Activated CD4-positive, alpha-beta T cell treated with anti-CD3 and anti-CD28 coated beads, Interleukin-2, Interleukin-4, amounts not matched to agents 100 ng/mL and 50 ng/mL, durations not matched to agents 16 hours and 8 hours (primary cell): ENCODE results near the gene TOR3A.

Source experiments
- DNase-seq: peaks from one replicate; pipeline ENCODE4 v3.0.0-alpha.2; 2020; ENCODE audit warnings: low spot score

TOR3A gene

DNA sequence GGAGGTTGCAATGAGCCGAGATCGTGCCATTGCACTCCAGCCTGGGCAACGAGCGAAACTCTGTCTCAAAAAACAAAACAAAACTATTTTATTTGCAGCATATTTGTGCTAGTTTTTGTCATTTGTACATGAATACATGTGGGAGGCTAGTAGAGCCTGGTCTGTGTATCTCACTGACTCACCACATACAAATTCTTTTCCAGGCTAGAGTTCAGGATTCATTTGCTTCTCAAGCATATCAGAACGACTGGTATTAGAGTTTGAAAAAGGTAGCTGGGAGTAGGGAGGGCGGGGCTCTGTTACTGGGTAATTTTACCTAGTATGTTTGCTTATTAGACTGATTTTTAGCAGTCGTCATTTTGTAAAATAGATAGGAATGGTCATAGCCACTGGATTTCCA, 4.5 kb upstream of the TOR3A start:
- no peak for DNase-seq

DNA sequence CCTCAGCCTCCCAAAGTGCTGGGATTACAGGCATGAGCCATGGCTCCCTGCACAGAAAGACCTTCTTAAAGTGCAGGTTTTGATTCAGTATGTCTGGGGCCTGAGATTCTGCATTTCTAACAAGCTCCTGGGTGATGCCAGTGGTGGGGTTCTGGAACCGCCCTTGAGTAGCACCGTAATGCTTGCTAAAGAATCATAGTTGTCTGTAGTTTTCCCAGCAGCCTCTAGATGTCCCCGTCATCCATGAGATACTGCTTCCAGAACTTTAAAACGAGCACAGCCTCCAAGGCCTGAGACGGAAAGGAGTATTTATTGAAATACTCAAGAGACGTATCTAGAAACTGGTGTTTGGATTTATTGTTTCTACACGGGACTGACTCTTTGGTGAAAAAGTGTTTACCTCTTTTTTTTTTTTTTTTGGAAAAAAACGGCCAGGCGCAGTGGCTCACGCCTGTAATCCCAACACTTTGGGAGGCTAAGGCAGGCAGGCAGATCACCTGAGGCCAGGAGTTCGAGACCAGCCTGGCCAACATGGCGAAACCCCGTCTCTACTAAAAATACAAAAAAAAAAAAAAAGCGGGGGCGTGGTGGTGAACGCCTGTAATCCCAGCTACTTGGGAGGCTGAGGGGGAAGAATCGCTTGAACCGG, 2.6 kb upstream of the TOR3A start:
- DNase-seq: peak; percentile 72

- peak; percentile 14 for DNase-seq
Measured at GRCh38 chr1:179080866-179081686, 794 bp upstream of the TOR3A start.

GRCh38 chr1:179082333-179082998, 596 bp downstream of the TOR3A start:
- DNase-seq: peak; percentile 44

- peak; percentile 41 for DNase-seq
Measured at GRCh38 chr1:179082999-179083335, 1.1 kb downstream of the TOR3A start.

GRCh38 chr1:179083533-179083932, 1.7 kb downstream of the TOR3A start:
- DNase-seq: no peak

DNA sequence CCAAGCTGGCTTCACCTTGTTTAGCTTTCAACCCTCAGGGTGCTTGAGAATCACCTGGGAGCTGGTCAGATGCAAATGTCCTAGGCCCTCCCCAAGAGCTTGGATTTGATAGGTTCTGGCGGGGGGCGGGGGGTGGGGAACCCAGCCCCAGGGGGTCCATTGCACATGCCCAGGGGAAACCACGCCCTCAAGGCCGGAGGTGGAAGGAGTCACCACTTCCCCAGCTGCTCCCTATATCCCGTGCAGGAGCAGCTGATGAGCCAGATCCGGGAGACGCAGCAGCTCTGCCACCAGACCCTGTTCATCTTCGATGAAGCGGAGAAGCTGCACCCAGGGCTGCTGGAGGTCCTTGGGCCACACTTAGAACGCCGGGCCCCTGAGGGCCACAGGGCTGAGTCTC, 5.8 kb downstream of the TOR3A start:
- no peak for DNase-seq

DNA sequence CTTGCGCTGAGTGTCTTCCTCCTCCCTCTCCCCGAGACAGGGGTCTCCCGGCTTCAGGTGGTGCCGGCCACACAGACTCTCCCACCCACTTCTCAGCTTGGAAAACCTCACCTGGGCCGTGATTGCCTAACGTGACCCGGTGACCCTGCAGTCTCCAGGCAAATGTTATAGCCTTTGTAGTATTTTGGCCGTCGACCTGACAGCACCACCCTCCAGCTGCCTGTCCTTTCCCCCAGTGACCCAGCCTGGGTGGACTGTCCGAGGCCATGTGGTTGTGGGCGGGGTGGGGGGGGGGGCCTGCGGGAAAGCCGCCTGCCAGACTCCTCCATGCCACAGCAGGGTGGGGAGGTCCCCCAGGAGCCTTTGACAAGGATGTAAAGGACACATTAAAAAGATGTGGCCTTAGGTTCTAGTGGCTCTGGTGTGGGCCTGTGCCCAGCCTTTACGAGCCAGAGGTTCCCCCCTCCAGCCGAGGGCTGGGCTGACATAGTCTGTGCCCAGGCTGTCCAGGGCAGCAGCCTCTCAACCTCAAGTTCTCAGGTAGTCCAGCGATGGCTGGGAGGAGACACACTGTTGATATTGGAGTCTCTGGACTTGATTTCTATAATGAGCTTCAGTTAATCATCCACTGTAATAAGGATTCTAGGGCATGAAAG, 8.1 kb downstream of the TOR3A start:
- no peak for DNase-seq

DNA sequence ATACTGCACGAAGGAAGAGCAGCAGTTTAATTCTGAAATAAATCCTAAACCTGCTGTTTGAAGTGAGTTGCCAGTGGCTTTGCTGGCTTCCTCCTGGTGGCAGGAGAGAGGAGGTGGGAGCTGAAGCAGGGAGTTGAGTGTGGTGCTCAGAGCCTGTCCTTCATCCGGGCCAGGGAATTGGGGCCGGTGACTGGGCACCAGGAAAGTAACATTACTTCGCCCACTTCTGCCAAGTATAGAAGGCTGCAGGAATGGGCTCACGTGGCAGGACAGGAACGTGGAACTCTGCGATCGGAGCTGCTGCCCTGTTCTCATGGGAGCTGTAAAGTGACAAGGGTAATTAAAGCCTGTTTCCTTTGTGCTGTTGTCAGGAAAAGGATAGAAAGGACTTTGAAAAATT, 8.7 kb downstream of the TOR3A start:
- no peak for DNase-seq

DNA sequence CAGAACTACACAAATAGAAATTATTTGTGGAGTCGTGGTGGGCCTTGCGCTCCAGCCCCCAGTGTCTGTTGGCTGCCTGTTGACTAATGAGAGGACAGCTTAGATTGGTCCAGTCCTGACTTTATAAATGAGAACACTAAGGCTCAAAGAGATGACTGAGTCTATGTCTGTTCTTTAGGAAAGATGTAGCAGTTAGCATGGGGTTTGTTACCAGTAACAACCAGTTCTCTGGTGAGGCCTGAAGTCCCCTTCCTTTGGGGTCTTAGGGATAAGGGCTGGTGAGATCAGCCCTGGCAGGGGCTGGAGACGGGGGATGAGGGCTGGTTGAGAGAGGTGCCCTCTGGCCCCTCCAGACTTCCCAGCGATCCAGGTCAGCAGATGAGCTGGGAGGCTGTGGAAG, 9.1 kb downstream of the TOR3A start:
- DNase-seq: no peak

DNA sequence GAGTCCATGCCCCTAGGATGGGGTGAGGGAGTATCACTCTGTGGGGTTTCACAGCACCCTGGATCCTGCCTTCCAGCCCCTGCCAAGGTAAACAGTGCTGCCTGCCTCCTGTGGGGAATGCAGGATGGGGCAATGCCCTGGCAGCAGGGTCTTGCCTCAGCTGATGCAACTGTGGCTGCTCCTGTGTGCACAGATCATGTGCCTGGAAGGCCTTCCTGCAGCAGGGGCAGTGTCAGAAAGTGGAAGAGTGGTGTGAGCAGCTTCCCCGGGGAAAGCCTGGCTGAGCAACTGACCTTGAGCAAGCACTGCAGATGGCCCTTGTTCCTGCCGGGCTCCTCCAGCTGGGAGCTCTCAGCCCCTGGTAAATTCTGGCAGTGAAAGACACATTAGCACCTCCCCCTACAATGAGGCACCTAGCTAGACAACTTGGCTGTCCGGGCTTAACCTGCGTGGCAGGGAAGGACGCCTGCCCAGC, 9.9 kb downstream of the TOR3A start:
- no peak for DNase-seq

GRCh38 chr1:179092896-179093461, 11.1 kb downstream of the TOR3A start:
- no peak for DNase-seq

GRCh38 chr1:179094818-179095217, 12.9 kb downstream of the TOR3A start:
- no peak for DNase-seq

DNA sequence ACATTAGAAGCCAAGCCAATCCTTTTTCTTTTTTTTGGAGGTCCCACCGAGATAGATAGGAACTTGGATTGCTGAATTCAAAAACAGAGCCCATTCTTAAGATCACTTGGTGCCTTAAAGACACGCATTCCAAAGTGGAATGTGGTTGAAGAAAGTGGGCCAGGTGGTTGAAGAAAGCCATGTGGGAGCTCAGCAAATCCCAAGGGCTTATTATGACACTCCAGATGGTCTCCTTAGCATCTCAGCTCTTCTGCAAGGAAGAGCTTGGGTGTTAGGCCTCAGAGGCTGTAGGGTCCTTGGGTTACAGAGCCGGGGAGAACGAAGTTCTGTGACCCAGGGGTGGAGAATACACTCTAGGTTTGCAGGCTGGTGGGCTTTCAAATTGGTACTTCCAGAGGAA, 13.5 kb downstream of the TOR3A start:
- DNase-seq: no peak

DNA sequence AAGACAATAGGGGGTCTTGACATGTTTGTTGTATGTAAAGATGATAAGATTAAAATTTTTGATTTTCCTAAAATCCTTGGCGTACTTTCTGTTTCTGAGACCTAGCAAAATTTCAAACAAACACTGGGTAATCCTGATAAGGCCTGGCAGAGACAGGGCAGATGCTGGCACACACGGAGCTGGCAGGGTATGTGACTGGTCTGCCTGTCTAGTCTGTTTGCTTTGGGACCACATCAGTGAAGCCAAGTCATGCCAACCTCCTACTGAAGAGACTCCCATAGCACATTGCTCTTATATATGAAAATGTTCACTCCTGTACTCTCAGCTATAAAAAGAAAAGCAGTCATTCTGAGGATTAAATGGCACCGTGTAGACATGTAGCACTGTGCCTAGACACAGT, 14.1 kb downstream of the TOR3A start:
- no peak for DNase-seq

DNA sequence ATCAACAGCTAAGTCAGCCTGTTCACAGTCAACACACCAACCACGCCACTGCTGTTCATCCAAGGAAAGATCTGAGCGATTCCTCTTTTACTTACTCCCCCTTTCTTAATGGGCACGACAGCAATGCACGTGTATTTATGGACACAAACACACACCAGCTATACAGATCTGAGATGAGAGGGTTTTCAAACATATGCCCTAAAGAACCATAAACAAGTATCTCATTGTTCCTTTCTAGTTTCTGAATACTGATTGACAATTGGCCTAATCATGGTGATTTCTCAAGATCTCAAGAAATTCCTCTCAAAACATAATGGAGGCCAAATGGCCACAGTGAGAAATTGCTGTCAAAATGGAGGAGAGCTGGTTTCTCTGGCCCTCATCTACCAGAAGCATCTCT, 18.0 kb downstream of the TOR3A start:
- no peak for DNase-seq

- DNase-seq: no peak
Measured at GRCh38 chr1:179101566-179101965, 19.7 kb downstream of the TOR3A start.

GRCh38 chr1:179103999-179104398, 22.1 kb downstream of the TOR3A start:
- no peak for DNase-seq

DNA sequence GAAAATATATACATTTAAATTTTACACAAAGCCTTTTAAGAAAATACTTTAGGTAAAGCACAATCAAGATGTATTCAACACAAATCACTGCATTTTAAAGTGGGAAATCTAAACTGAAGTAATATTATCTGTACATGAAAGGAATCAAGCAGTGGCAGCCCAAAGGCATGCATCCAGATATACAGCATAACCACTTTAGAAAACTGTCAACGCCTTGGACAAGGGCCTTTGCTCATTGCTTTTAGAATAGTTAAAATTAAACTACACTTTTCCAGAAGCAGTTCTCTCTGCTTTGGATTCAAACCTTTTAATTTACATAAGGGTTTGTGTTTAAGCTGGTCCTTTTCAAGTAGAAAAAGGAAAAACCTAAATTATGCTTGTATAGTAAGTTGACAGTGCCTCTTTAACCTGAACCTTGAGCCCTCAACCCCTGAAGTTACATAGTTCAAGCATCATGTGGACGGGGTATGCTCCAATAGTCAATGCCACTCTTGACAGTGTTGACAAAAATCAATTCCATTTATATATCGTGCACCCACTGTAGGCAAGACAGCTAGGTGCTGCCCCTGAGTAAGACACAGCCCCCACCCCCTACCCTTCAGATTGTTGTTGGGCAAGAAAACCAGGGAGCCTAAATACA, 22.9 kb downstream of the TOR3A start:
- DNase-seq: no peak

GRCh38 chr1:179105393-179105792, 23.5 kb downstream of the TOR3A start:
- DNase-seq: no peak

DNA sequence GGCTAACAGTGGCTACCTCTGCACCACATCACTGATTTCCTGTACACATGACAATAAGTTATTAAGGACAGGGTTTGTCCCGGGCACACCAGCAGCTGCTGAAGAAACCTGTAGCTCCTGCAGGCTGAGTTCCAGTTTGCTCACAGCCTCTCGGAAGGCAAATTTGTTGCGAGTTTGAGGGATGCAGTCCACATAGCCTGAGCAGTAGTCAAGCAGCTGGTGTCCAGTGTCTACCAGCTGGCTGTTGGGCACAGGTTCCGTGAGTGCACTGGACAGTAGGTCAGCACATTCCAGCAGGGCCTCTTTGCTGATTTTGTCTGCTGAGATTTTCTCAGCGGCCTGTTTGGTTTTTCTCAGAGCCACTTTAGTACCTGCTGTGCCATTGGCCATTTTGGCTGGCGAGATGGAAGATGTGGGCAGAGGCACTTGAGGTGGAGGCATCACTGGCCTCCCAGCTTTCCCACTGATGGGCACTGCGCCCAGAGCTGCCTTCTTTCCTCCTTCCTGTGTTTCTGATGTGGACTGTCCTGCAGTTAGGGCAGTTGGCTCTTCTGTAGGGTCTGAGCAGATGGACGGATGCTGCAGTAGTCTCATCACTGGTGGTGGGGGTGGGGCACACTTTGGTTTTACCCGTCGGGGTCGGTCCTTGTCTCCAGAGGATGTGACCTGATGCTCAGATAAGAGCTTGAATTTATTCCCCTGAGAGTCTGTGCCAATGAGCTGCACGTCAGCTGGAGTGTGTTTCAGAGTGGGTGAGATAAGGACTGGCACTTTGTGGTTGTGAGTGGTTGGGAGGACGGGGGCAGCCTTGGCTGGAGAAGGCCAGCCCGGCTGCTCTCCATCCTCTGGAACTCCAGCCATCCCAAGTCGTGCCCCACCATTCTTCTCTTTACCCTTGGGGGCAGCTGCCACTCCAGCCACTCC, 26.1 kb downstream of the TOR3A start:
- no peak for DNase-seq
